ENCODE data around the gene DMD. TPM values are rescaled to one million over a fixed set of nuclear protein-coding genes. Genes with fewer than 3 reads are reported as not detected.

DMD gene
- total RNA-seq, 1 donor from 2014 or later = 2.5 TPM

- H3K4me3 ChIP-seq (ENCODE audit: low read depth, low read length) = no peak overlapping the region
- DNase-seq (ENCODE audit: low read depth) = no peak
- no peaks in the 10 kb centered on the region for H3K27me3 ChIP-seq (ENCODE audit: control insufficient read depth, insufficient read depth, low read length)
- no peak for TF ChIP-seq CTCF (IDR thresholded peaks at IDR 0.05; ENCODE audit: insufficient read depth, low read length, poor library complexity, severe bottlenecking)
- no peaks in the 10 kb centered on the region for H3K36me3 ChIP-seq (ENCODE audit: control insufficient read depth, insufficient read depth, low read length)
These were observed 61.8 kb downstream of the DMD start for GRCh38 chrX:33149580-33149979.

GRCh38 chrX:33149085-33149484 is 62.3 kb downstream of the DMD start:
- no peak overlapping the region for H3K4me3 ChIP-seq (ENCODE audit: low read depth, low read length)
- DNase-seq (ENCODE audit: low read depth) = no peak
- no peaks in the 10 kb centered on the region for H3K36me3 ChIP-seq (ENCODE audit: control insufficient read depth, insufficient read depth, low read length)
- H3K27me3 ChIP-seq (ENCODE audit: control insufficient read depth, insufficient read depth, low read length) = no peaks in the 10 kb centered on the region
- TF ChIP-seq CTCF (IDR thresholded peaks at IDR 0.05; ENCODE audit: insufficient read depth, low read length, poor library complexity, severe bottlenecking) = no peak

GRCh38 chrX:33142331-33142730 is 69.0 kb downstream of the DMD start:
- DNase-seq (ENCODE audit: low read depth) = no peak
- no peak for TF ChIP-seq CTCF (IDR thresholded peaks at IDR 0.05; ENCODE audit: insufficient read depth, low read length, poor library complexity, severe bottlenecking)
- Histone ChIP-seq H3K27me3 (ENCODE audit: control insufficient read depth, insufficient read depth, low read length) (no peaks in the 10 kb centered on the region), H3K4me3 (ENCODE audit: low read depth, low read length) (no peak overlapping the region), H3K36me3 (ENCODE audit: control insufficient read depth, insufficient read depth, low read length) (no peaks in the 10 kb centered on the region)

GRCh38 chrX:33138677-33139249 is 72.6 kb downstream of the DMD start:
- Histone ChIP-seq H3K4me3 (ENCODE audit: low read depth, low read length) (no peak overlapping the region), H3K27me3 (ENCODE audit: control insufficient read depth, insufficient read depth, low read length) (no peaks in the 10 kb centered on the region), H3K36me3 (ENCODE audit: control insufficient read depth, insufficient read depth, low read length) (no peaks in the 10 kb centered on the region)
- DNase-seq (ENCODE audit: low read depth) = no peak
- TF ChIP-seq CTCF (IDR thresholded peaks at IDR 0.05; ENCODE audit: insufficient read depth, low read length, poor library complexity, severe bottlenecking) = no peak

GRCh38 chrX:33134164-33134563 is 77.2 kb downstream of the DMD start:
- H3K36me3 ChIP-seq (ENCODE audit: control insufficient read depth, insufficient read depth, low read length) = no peaks in the 10 kb centered on the region
- no peaks in the 10 kb centered on the region for H3K27me3 ChIP-seq (ENCODE audit: control insufficient read depth, insufficient read depth, low read length)
- no peak for DNase-seq (ENCODE audit: low read depth)
- no peak overlapping the region for H3K4me3 ChIP-seq (ENCODE audit: low read depth, low read length)
- no peak for TF ChIP-seq CTCF (IDR thresholded peaks at IDR 0.05; ENCODE audit: insufficient read depth, low read length, poor library complexity, severe bottlenecking)

- H3K27me3 ChIP-seq (ENCODE audit: control insufficient read depth, insufficient read depth, low read length) = no peaks in the 10 kb centered on the region
- no peak overlapping the region for H3K4me3 ChIP-seq (ENCODE audit: low read depth, low read length)
- DNase-seq (ENCODE audit: low read depth) = no peak
- TF ChIP-seq CTCF (IDR thresholded peaks at IDR 0.05; ENCODE audit: insufficient read depth, low read length, poor library complexity, severe bottlenecking) = no peak
- no peaks in the 10 kb centered on the region for H3K36me3 ChIP-seq (ENCODE audit: control insufficient read depth, insufficient read depth, low read length)
These were observed 78.0 kb downstream of the DMD start for GRCh38 chrX:33133320-33133719.

Data from kidney epithelial cell (primary cell).